H1 (cell line): ENCODE measurements around the gene CIC. TPM values are rescaled to one million over a fixed set of nuclear protein-coding genes. Genes with fewer than 3 reads are reported as not detected.

Experiments used
- BCL11A ChIP-seq, 2 experiments: IDR thresholded peaks; one replicate each; pipeline ENCODE4 v1.6.1; 2011; ENCODE audit warnings: low read depth in 2 of 2, low read length in 2 of 2, mild to moderate bottlenecking in 2 of 2
- CREB1 ChIP-seq: IDR thresholded peaks from 2 replicates; pipeline ENCODE4 v1.6.1; 2012; ENCODE audit warnings: inconsistent platforms
- GTF2F1 ChIP-seq: IDR thresholded peaks from 2 replicates; pipeline ENCODE4 v1.6.1; 2012; ENCODE audit warnings: low read depth, low read length, improper control_type of control experiment, borderline replicate concordance
- HDAC2 ChIP-seq, 2 experiments: fragments of 300-600 bp in 1 of 2; sonication (generic) in 1 of 2; IDR thresholded peaks; 2 replicates each; pipeline ENCODE4 v1.6.1; 2011 to 2012; ENCODE audit warnings: low read depth in 2 of 2, low read length in 2 of 2, mild to moderate bottlenecking in 2 of 2, moderate library complexity in 2 of 2, borderline replicate concordance in 1 of 2, inconsistent platforms in 1 of 2
- HDAC6 ChIP-seq: IDR thresholded peaks from one replicate; pipeline ENCODE4 v1.7.1; 2012; ENCODE audit warnings: low read depth, mild to moderate bottlenecking, inconsistent platforms, low read length, moderate library complexity
- JUND ChIP-seq: IDR thresholded peaks from 2 replicates; pipeline ENCODE4 v1.6.1; 2011; ENCODE audit warnings: mild to moderate bottlenecking, improper control_type of control experiment, low read length
- PHF8 ChIP-seq: fragments of 200-600 bp; sonication (generic); conservative IDR thresholded peaks from 2 replicates; pipeline ENCODE4 v1.7.1; 2012; ENCODE audit warnings: low read depth, mild to moderate bottlenecking, inconsistent platforms, low read length, moderate library complexity
- SIN3A ChIP-seq, 2 experiments: IDR thresholded peaks in 1 of 2; conservative IDR thresholded peaks in 1 of 2; 2 replicates each; pipeline ENCODE4 v1.6.1; 2011 to 2012; ENCODE audit warnings: low read length in 2 of 2, improper control_type of control experiment in 1 of 2, low read depth in 1 of 2, mild to moderate bottlenecking in 1 of 2
- TAF1 ChIP-seq: IDR thresholded peaks from 2 replicates; pipeline ENCODE4 v1.6.1; 2011; ENCODE audit warnings: mild to moderate bottlenecking, low read depth, low read length
- polyA plus RNA-seq, 7 experiments: library from polyadenylated mRNA; depleted of rRNA in 3 of 7; stranded (reverse) in 5 of 7; unstranded in 2 of 7; fragments of >200 nt in 5 of 7; fragments of 200-250 nt in 2 of 7; gene quantifications; 1 replicate in 5 of 7; 2 replicates in 1 of 7; 4 replicates in 1 of 7; pipeline versions ENCODE4 v1.2.1 to v1.2.3, GENCODE V29; 2011 to 2013; ENCODE audit warnings: missing spikeins in 2 of 7, mixed read lengths in 2 of 7
- total RNA-seq: library from RNA; stranded (reverse); fragmentation: NEBNext Ultra II Directional; extraction: Animal tissue kit (Norgen Biotek cat#: 25700); gene quantifications from 2 replicates; pipeline ENCODE4 v1.2.1, GENCODE V29; 2021
- TF ChIP-seq, protein P1 (sequence below): fragments of 300-600 bp; sonication (generic); IDR thresholded peaks from 2 replicates; pipeline ENCODE4 v1.7.1; 2012; ENCODE audit warnings: low read length, moderate library complexity, mild to moderate bottlenecking, inconsistent platforms; ENCODE audit not compliant: insufficient replicate concordance

CIC gene
- total and polyA plus RNA-seq, 2 of the 8 experiments (the other 6 are each of a cell fraction or from before 2014, with no cell fraction given): 13.2 to 43.6 TPM

- TF ChIP-seq, protein P1, sequence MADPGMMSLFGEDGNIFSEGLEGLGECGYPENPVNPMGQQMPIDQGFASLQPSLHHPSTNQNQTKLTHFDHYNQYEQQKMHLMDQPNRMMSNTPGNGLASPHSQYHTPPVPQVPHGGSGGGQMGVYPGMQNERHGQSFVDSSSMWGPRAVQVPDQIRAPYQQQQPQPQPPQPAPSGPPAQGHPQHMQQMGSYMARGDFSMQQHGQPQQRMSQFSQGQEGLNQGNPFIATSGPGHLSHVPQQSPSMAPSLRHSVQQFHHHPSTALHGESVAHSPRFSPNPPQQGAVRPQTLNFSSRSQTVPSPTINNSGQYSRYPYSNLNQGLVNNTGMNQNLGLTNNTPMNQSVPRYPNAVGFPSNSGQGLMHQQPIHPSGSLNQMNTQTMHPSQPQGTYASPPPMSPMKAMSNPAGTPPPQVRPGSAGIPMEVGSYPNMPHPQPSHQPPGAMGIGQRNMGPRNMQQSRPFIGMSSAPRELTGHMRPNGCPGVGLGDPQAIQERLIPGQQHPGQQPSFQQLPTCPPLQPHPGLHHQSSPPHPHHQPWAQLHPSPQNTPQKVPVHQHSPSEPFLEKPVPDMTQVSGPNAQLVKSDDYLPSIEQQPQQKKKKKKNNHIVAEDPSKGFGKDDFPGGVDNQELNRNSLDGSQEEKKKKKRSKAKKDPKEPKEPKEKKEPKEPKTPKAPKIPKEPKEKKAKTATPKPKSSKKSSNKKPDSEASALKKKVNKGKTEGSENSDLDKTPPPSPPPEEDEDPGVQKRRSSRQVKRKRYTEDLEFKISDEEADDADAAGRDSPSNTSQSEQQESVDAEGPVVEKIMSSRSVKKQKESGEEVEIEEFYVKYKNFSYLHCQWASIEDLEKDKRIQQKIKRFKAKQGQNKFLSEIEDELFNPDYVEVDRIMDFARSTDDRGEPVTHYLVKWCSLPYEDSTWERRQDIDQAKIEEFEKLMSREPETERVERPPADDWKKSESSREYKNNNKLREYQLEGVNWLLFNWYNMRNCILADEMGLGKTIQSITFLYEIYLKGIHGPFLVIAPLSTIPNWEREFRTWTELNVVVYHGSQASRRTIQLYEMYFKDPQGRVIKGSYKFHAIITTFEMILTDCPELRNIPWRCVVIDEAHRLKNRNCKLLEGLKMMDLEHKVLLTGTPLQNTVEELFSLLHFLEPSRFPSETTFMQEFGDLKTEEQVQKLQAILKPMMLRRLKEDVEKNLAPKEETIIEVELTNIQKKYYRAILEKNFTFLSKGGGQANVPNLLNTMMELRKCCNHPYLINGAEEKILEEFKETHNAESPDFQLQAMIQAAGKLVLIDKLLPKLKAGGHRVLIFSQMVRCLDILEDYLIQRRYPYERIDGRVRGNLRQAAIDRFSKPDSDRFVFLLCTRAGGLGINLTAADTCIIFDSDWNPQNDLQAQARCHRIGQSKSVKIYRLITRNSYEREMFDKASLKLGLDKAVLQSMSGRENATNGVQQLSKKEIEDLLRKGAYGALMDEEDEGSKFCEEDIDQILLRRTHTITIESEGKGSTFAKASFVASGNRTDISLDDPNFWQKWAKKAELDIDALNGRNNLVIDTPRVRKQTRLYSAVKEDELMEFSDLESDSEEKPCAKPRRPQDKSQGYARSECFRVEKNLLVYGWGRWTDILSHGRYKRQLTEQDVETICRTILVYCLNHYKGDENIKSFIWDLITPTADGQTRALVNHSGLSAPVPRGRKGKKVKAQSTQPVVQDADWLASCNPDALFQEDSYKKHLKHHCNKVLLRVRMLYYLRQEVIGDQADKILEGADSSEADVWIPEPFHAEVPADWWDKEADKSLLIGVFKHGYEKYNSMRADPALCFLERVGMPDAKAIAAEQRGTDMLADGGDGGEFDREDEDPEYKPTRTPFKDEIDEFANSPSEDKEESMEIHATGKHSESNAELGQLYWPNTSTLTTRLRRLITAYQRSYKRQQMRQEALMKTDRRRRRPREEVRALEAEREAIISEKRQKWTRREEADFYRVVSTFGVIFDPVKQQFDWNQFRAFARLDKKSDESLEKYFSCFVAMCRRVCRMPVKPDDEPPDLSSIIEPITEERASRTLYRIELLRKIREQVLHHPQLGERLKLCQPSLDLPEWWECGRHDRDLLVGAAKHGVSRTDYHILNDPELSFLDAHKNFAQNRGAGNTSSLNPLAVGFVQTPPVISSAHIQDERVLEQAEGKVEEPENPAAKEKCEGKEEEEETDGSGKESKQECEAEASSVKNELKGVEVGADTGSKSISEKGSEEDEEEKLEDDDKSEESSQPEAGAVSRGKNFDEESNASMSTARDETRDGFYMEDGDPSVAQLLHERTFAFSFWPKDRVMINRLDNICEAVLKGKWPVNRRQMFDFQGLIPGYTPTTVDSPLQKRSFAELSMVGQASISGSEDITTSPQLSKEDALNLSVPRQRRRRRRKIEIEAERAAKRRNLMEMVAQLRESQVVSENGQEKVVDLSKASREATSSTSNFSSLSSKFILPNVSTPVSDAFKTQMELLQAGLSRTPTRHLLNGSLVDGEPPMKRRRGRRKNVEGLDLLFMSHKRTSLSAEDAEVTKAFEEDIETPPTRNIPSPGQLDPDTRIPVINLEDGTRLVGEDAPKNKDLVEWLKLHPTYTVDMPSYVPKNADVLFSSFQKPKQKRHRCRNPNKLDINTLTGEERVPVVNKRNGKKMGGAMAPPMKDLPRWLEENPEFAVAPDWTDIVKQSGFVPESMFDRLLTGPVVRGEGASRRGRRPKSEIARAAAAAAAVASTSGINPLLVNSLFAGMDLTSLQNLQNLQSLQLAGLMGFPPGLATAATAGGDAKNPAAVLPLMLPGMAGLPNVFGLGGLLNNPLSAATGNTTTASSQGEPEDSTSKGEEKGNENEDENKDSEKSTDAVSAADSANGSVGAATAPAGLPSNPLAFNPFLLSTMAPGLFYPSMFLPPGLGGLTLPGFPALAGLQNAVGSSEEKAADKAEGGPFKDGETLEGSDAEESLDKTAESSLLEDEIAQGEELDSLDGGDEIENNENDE: no peak
- TF ChIP-seq BCL11A (IDR thresholded peaks at IDR 0.05; ENCODE audit: low read depth in 2 of 2, low read length in 2 of 2) (no peak), JUND (no peak), GTF2F1 (no peak), TAF1 (no peak), CREB1 (no peak), HDAC2 (IDR thresholded peaks at IDR 0.05; ENCODE audit: borderline replicate concordance in 1 of 2, low read depth in 2 of 2, low read length in 2 of 2) (peak in 1 of 2 experiments; percentile 74; a peak in 1 of 4 replicates), SIN3A (conservative IDR thresholded peaks at IDR 0.05 in 1 of 2, IDR thresholded peaks at IDR 0.05 in 1 of 2; ENCODE audit: low read depth in 1 of 2, low read length in 2 of 2) (no peak), HDAC6 (no peak), PHF8 (no peak)
Observed at GRCh38 chr19:42324655-42325307, 55.7 kb downstream of the CIC start (continued).
